Mucosa of descending colon (tissue), 3 donors: ENCODE results near the gene B2M. TPM values are rescaled to one million over a fixed set of nuclear protein-coding genes. Genes with fewer than 3 reads are reported as not detected.
A peak's percentile ranks its signal among the peaks of the same experiment; 100 is the strongest.
"Not testable (repeated sequence)": the region's sequence is repeated elsewhere in the genome, so short reads cannot be mapped to it uniquely, and the experiment has no call there.

Source experiments
- ATAC-seq: fragments of 200-7000 bp; cut with Tn5 transposase; one replicate; pipeline ENCODE4 v1.9.1; 2020; ENCODE audit warnings: mild to moderate bottlenecking, moderate library complexity
- DNase-seq, 3 donors: peaks; one replicate each; pipeline ENCODE4 v3.0.0-alpha.2; 2020
- H3K36me3 ChIP-seq: fragments of 200-600 bp; one replicate; pipeline ENCODE4 v1.8.0; 2021; ENCODE audit warnings: low read depth, mild to moderate bottlenecking
- H3K4me1 ChIP-seq: fragments of 200-600 bp; one replicate; pipeline ENCODE4 v1.8.0; 2021; ENCODE audit warnings: low read depth, mild to moderate bottlenecking
- H3K4me3 ChIP-seq: fragments of 200-600 bp; one replicate; pipeline ENCODE4 v1.8.0; 2021; ENCODE audit warnings: mild to moderate bottlenecking
- H3K9me3 ChIP-seq: fragments of 200-600 bp; one replicate; pipeline ENCODE4 v1.8.0; 2021; ENCODE audit warnings: mild to moderate bottlenecking
- CTCF ChIP-seq: fragments of 200-600 bp; IDR thresholded peaks from one replicate; pipeline ENCODE4 v1.8.0; 2022; ENCODE audit warnings: antibody characterized with exemption, mild to moderate bottlenecking
- intact Hi-C, 2 donors: fragments of 100-400 bp; cut with DNase I in 1 of 2; cut with micrococcal nuclease in 1 of 2; formaldehyde crosslinking; loops; one replicate each; pipeline versions ENCODE4 v1.11.0 to v1.11.1; 2022; cut with DNase I, micrococcal nuclease
- total RNA-seq, 3 donors: library from RNA; stranded (reverse); fragmentation: NEBNext Ultra II Directional in 2 of 3; extraction: Animal tissue kit (Norgen Biotek cat#: 25700) in 2 of 3; gene quantifications; one replicate each; pipeline versions ENCODE4 v1.2.1 to v1.2.4, GENCODE V29; 2021 to 2023
- donor health status: DM: no; HTN: no; CAD: no; lungs with moderate emphysema.
- donor health status: DM: no; HTN: no; CAD: no.
- donor health status: DM: no; HTN: yes; CAD: no.

Gene B2M
- total RNA-seq, 3 donors from 2014 or later: 3,073 to 7,652 (median 5,579) TPM

- DNase-seq (no peak), ATAC-seq (no peak)
- no peak for TF ChIP-seq CTCF
- Histone ChIP-seq H3K4me1 (peaks cover 20% of the 10 kb centered on the region), H3K9me3 (no peaks in the 10 kb centered on the region), H3K4me3 (no peak overlapping the region), H3K36me3 (peaks cover 22% of the 10 kb centered on the region)
- intact Hi-C loops: no loop called here
Measured at GRCh38 chr15:44718927-44719292, 7.6 kb downstream of the B2M start.

GRCh38 chr15:44719293-44719999, 8.1 kb downstream of the B2M start:
- peak in 1 of 3 donors; percentile 34 for DNase-seq
- peak; percentile 63 for ATAC-seq
- intact Hi-C loops: no loop called here
- peaks cover 22% of the 10 kb centered on the region for H3K36me3 ChIP-seq
- H3K4me1 ChIP-seq: peaks cover 21% of the 10 kb centered on the region
- H3K4me3 ChIP-seq: no peak overlapping the region
- no peak for TF ChIP-seq CTCF
- H3K9me3 ChIP-seq: no peaks in the 10 kb centered on the region

- Histone ChIP-seq H3K36me3 (peaks cover 22% of the 10 kb centered on the region), H3K4me1 (peaks cover 25% of the 10 kb centered on the region)
- intact Hi-C loops, H3K9me3 ChIP-seq, ATAC-seq, DNase-seq, H3K4me3 ChIP-seq: not testable (repeated sequence)
Measured at GRCh38 chr15:44720000-44720435, 8.7 kb downstream of the B2M start.

- no peak for TF ChIP-seq CTCF
- intact Hi-C loops: no loop called here
- DNase-seq: no peak
- ATAC-seq: peak; percentile 45
- peaks cover 24% of the 10 kb centered on the region for H3K4me1 ChIP-seq
- no peaks in the 10 kb centered on the region for H3K9me3 ChIP-seq
- peaks cover 19% of the 10 kb centered on the region for H3K36me3 ChIP-seq
- H3K4me3 ChIP-seq: no peak overlapping the region
Measured at GRCh38 chr15:44720460-44721176, 9.3 kb downstream of the B2M start.

- no peak for TF ChIP-seq CTCF
- Histone ChIP-seq H3K9me3 (no peaks in the 10 kb centered on the region), H3K36me3 (peaks cover 7% of the 10 kb centered on the region), H3K4me1 (peaks cover 30% of the 10 kb centered on the region), H3K4me3 (no peak overlapping the region)
- no peak for DNase-seq
- no peak for ATAC-seq
- intact Hi-C loops: no loop called here
Measured at GRCh38 chr15:44722011-44722410, 10.7 kb downstream of the B2M start.

- Histone ChIP-seq H3K4me1 (peaks cover 53% of the 10 kb centered on the region), H3K4me3 (no peak overlapping the region), H3K9me3 (no peaks in the 10 kb centered on the region), H3K36me3 (peaks cover 6% of the 10 kb centered on the region)
- no peak for TF ChIP-seq CTCF
- intact Hi-C loops: loop anchor here in 1 of 2 donors (5.0 kb wide), 1 partner anchor 64 kb away; the partner anchor contains the start of gene SPG11
- no peak for ATAC-seq
- DNase-seq: peak in 1 of 3 donors; percentile 35
Measured at GRCh38 chr15:44726136-44726535, 14.8 kb downstream of the B2M start.
